HG02623 (cell line): ENCODE measurements around the gene FCER1G.
"Not testable (repeated sequence)": the region's sequence is repeated elsewhere in the genome, so short reads cannot be mapped to it uniquely, and the experiment has no call there.

ENCODE experiments used
- ATAC-seq: cut with Tn5 transposase; IDR thresholded peaks from one replicate; pipeline ENCODE4 v1.9.1; 2021; ENCODE audit warnings: moderate library complexity; ENCODE audit not compliant: unreplicated experiment

FCER1G gene

GRCh38 chr1:161227196-161227871, 12.2 kb downstream of the FCER1G start:
- ATAC-seq: no peak

DNA sequence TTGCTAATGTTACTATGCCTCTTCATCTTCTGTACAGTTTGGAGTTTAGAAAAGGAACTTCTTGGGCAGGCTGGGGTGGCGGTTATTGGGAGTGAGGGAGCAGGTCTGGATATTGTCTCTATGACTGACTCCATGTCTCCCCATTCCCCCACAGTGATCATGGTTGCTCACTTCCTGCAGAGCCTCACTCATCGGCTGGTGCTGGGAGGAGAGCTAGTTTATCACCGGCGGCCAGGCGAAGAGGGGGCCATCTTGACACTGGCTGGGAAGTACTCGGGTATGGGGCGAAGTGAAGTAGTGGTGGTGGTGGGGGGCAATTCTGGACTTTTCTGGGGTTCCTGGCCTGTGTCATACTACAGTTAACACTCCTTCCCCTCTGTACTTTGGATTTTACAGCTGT, 12.9 kb downstream of the FCER1G start:
- ATAC-seq: no peak

- ATAC-seq: no peak
These were observed 14.8 kb downstream of the FCER1G start for GRCh38 chr1:161229896-161230295.

GRCh38 chr1:161230762-161231161, 15.7 kb downstream of the FCER1G start:
- no peak for ATAC-seq

DNA sequence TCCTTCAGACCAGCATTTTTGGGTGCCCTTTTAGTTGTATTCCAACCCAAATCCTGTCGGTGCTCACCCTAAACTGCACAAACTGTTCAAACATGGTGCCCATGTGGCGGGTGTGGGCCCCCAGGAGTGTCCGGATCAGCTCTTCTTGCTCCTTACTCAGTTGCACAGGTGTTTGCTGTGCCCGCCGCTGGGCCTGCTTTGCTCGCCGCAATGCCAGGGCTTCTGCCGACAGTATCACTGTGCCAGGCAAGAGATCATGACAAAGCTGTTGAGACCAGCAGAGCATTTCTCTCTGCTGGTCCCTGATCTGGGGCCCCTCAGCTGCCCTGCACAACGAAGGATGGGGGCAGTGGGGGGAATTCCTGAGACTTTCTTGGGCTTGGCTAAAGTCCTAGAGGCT, 18.0 kb downstream of the FCER1G start:
- no peak for ATAC-seq

GRCh38 chr1:161235957-161236775, 21.1 kb downstream of the FCER1G start:
- no peak for ATAC-seq

- ATAC-seq: no peak
These were observed 23.0 kb downstream of the FCER1G start, which contains the start of gene NR1I3 for GRCh38 chr1:161238039-161238473. Gene NR1I3, minus strand, starts transcription at chr1:161238203. Its CDS starts 1,638 bp downstream, at chr1:161236565.

- ATAC-seq: no peak
These were observed 26.6 kb downstream of the FCER1G start for GRCh38 chr1:161241682-161242081.

- ATAC-seq: no peak
These were observed 27.2 kb downstream of the FCER1G start for GRCh38 chr1:161242313-161242712.

- no peak for ATAC-seq
These were observed 29.8 kb downstream of the FCER1G start for GRCh38 chr1:161244888-161245287.

DNA sequence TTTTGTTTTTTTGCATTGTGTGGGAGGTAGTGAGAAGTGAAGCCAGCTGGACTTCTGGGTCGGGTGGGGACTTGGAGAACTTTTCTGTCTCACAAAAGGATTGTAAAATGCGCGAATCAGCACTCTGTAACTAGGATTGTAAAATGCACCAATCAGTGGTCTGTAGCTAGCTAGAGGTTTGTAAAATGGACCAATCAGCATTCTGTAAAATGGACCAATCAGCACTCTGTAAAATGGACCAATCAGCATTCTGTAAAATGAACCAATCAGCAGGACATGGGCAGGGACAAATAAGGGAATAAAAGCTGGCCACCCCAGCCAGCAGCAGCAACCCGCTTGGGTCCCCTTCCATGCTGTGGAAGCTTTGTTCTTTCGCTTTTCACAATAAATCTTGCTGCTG, 35.0 kb downstream of the FCER1G start:
- not testable (repeated sequence) for ATAC-seq

DNA sequence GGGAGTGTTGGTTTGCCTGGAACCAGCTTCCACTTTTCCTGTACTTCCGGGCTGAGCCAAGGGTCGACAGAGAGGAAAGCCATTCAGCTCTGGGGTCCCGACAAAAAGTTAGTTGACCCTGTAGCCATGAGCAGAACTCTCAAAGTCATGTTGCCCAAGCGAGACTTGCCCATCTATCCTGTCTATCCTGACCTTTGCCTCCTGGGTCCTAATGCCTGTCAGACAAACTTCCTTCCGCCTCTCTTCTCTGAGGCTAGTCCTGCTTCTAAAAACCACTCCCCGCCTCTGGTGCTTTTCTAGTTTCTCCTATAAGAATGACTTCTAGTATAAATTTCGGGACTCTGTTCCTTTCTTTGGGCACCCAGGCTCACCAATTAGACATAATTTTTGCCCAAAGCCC, 35.7 kb downstream of the FCER1G start:
- ATAC-seq: no peak

DNA sequence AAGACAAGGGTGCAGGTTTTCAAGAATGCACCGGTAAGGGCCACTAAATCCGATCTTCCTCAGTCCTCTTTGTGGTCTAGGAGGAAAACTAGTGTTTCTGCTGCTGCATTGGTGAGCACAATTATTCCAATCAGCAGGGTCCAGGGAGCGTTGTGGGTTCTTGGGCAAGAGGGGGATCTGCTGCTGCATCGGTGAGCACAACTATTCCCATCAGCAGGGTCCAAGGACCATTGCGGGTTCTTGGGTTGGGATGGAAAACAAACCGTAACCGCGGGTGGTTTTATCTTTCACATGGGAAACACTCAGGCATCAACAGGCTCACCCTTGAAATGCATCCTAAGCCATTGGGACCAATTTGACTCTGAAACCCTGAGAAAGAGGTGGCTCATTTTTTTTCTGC, 36.5 kb downstream of the FCER1G start:
- no peak for ATAC-seq

DNA sequence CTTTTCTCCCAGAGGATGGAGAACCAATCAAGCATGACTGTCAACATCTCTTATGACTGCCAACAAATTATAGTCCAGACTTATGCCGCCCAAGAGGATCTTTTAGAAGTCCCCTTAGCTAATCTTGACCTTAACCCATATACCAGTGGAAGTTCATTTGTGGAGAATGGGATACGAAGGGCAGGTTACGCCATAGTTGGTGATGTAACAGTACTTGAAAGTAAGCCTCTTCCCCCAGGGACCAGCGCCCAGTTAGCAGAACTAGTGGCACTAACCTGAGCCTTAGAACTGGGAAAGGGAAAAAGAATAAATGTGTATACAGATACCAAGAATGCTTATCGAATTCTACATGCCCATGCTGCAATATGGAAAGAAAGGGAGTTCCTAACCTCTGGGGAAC, 40.2 kb downstream of the FCER1G start:
- ATAC-seq: not testable (repeated sequence)

DNA sequence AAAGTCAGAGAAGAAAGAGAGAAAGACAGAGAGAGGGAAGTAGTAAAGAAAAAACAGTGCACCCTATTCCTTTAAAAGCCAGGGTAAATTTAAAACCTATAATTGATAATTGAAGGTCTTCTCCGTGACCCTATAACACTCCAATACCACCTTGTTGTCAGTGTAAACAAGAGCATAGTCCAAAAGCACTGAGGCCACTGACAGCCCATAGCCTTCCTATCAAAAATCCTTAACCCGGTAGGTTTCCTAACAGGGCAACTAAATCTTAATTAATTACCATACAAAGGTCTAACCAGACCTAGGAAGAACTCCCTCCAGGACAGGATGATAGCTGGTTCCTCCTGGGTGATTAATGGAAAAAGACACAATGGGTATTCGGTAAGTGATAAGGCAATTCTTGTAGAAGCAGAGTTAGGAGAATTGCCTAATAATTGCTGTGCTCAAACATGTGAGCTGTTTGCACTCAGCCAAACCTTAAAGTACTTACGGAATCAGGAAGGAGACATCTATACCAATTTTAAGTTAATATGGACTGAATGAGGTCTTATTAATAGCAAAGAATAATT, 40.9 kb downstream of the FCER1G start:
- not testable (repeated sequence) for ATAC-seq

DNA sequence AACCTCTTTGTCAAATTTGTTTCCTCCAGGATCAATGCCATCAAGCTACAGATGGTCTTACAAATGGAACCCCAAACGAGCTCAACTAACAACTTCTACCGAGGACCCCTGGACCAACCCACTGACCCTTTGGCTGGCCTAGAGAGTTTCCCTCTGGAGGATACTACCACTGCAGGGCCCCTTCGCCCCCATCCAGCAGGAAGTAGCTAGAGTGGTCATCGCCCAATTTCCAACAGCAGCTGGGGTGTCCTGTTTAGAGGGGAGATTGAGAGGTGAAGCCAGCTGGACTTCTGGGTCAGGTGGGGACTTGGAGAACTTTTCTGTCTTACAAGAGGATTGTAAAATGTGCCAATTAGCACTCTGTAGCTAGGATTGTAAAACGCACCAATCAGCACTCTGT, 42.0 kb downstream of the FCER1G start:
- ATAC-seq: not testable (repeated sequence)

DNA sequence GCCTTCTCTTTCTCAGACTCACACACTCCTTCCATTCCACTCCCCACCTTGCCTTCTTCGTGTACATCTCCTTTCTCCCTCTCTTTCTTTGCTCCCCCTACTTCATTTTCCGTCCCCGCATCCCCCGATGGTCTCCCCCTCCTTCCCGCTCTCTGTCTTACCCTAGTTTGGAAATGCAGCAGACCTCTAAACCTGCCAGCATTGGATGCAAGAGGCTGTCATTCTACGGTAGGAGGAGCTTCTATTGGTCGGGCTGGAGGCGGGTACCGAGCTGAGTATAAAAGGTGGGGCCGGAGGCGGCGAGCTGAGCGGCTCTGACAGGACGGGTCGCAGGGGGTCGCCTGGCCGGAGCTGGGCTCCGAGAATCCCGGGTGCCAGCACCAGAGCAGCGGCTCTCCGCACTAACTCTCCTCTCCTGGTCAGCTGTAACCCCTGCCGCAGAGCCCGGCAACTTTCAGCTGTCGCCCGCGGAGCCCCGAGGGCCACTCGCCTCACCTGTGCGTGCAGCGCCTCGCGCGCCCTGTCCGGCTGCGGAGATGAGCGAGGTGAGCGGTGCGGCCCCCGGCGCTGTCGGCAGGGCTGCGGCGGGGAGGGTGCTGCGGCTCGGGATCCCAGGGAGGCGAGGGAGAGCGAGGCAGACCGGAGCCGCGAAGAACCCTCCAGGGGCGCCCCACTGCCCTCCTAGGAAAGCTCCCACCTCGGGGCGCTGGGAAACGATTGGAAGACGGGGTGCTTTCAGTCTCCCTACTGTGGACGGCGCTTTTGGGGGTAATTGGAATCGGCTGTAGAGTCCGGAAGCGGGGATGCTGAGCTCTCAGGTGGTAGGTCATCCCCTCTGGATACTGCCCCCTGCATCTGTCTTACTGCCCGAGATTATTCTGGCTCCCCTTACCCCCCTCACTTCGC, 43.6 kb downstream of the FCER1G start, which contains the start of gene PCP4L1:
PCP4L1 (plus strand) TSS at position 307 of the 906 bp plus-strand sequence; CDS start at position 537, 230 bp downstream.
- ATAC-seq: no peak

- ATAC-seq: no peak
These were observed 44.2 kb downstream of the FCER1G start for GRCh38 chr1:161259345-161259702.

GRCh38 chr1:161259765-161260164, 44.7 kb downstream of the FCER1G start:
- no peak for ATAC-seq

- no peak for ATAC-seq
These were observed 45.5 kb downstream of the FCER1G start for GRCh38 chr1:161260376-161261260.
